Activated B cell treated with CpG ODN at 0.5 μM for 24 hours (primary cell): Measurements from ENCODE around the gene SYNJ1. TPM values are rescaled to one million over a fixed set of nuclear protein-coding genes. Genes with fewer than 3 reads are reported as not detected.
"Not testable (repeated sequence)": the region's sequence is repeated elsewhere in the genome, so short reads cannot be mapped to it uniquely, and the experiment has no call there.

Experiments
- ATAC-seq: fragments of 200-7000 bp; cut with Tn5 transposase; one replicate; pipeline ENCODE4 v1.10.0; 2021; ENCODE audit warnings: low read depth, mild to moderate bottlenecking, moderate library complexity
- CTCF ChIA-PET: fragments of 350-600 bp; sonication (Branson Sonifier 250); formaldehyde crosslinking; loops from one replicate; lab custom pipeline; 2021; ENCODE audit warnings: antibody characterized with exemption; lab: Charles Lee
- POLR2A ChIA-PET: fragments of 350-600 bp; sonication (Branson Sonifier 250); formaldehyde crosslinking; loops from one replicate; lab custom pipeline; 2021; ENCODE audit warnings: antibody characterized with exemption; lab: Charles Lee
- DNase-seq: peaks from one replicate; pipeline ENCODE4 v3.0.0; 2022
- H3K27ac Mint-ChIP-seq: one replicate; pipeline ENCODE4 v1.8.0; 2020; ENCODE audit warnings: mixed read lengths
- H3K27me3 Mint-ChIP-seq: one replicate; pipeline ENCODE4 v1.8.0; 2021; ENCODE audit warnings: mixed read lengths
- H3K36me3 Mint-ChIP-seq: one replicate; pipeline ENCODE4 v1.8.0; 2021; ENCODE audit warnings: low read depth, mixed read lengths
- H3K4me1 Mint-ChIP-seq: one replicate; pipeline ENCODE4 v1.8.0; 2021; ENCODE audit warnings: mixed read lengths
- H3K4me3 Mint-ChIP-seq: one replicate; pipeline ENCODE4 v1.8.0; 2020; ENCODE audit warnings: mild to moderate bottlenecking, mixed read lengths
- H3K9me3 Mint-ChIP-seq: one replicate; pipeline ENCODE4 v1.8.0; 2020; ENCODE audit warnings: mixed read lengths
- CTCF ChIP-seq: fragments of 200-600 bp; IDR thresholded peaks from one replicate; pipeline ENCODE4 v1.8.0; 2022; ENCODE audit warnings: antibody characterized with exemption, mild to moderate bottlenecking
- intact Hi-C: fragments of 100-400 bp; cut with micrococcal nuclease; formaldehyde crosslinking; loops from one replicate; pipeline ENCODE4 v1.15.1; 2024
- total RNA-seq: library from RNA; stranded (reverse); gene quantifications from 2 replicates; pipeline ENCODE4 v1.2.3, GENCODE V29; 2022

Gene SYNJ1
- total RNA-seq, 1 donor from 2014 or later, result 5.2 TPM

GRCh38 chr21:32682696-32683474, 44.9 kb downstream of the SYNJ1 start:
- H3K27ac Mint-ChIP-seq, result no peak overlapping the region
- intact Hi-C loops, result no loop called here
- no peaks in the 10 kb centered on the region for H3K4me1 Mint-ChIP-seq

GRCh38 chr21:32674731-32675130, 53.1 kb downstream of the SYNJ1 start:
- Mint-ChIP-seq H3K27me3 (no peaks in the 10 kb centered on the region), H3K36me3 (peaks cover 22% of the 10 kb centered on the region), H3K27ac (no peak overlapping the region), H3K4me3 (no peak overlapping the region), H3K9me3 (peaks cover 2% of the 10 kb centered on the region), H3K4me1 (no peaks in the 10 kb centered on the region)
- POLR2A ChIA-PET, result no interaction called here
- no peak for TF ChIP-seq CTCF
- CTCF ChIA-PET, result no interaction called here
- ATAC-seq (no peak), DNase-seq (no peak)
- intact Hi-C loops, result no loop called here

More at GRCh38 chr21:32682696-32683474, 44.9 kb downstream of the SYNJ1 start:
- H3K9me3 Mint-ChIP-seq, result no peaks in the 10 kb centered on the region
- DNase-seq (no peak), ATAC-seq (no peak)
- no peaks in the 10 kb centered on the region for H3K27me3 Mint-ChIP-seq
- TF ChIP-seq CTCF, result no peak
- ChIA-PET POLR2A (interaction anchor here (0.6 kb wide), 1 partner anchor 71 kb away, joined by 3 read pairs; the partner anchor contains the start of gene CFAP298), CTCF (interaction anchor here (1.1 kb wide), 1 partner anchor 143 kb away, joined by 3 read pairs; no protein-coding TSS in a partner anchor)
- no peak overlapping the region for H3K4me3 Mint-ChIP-seq
- peaks cover 10% of the 10 kb centered on the region for H3K36me3 Mint-ChIP-seq

GRCh38 chr21:32674038-32674437, 53.8 kb downstream of the SYNJ1 start:
- H3K9me3 Mint-ChIP-seq, result peaks cover 2% of the 10 kb centered on the region
- DNase-seq (no peak), ATAC-seq (no peak)
- H3K27ac Mint-ChIP-seq, result no peak overlapping the region
- no peaks in the 10 kb centered on the region for H3K4me1 Mint-ChIP-seq
- H3K4me3 Mint-ChIP-seq, result no peak overlapping the region
- CTCF ChIA-PET, result no interaction called here
- TF ChIP-seq CTCF, result no peak
- peaks cover 26% of the 10 kb centered on the region for H3K36me3 Mint-ChIP-seq
- POLR2A ChIA-PET, result no interaction called here
- no peaks in the 10 kb centered on the region for H3K27me3 Mint-ChIP-seq
- intact Hi-C loops, result no loop called here

GRCh38 chr21:32666258-32666657, 61.6 kb downstream of the SYNJ1 start:
- Mint-ChIP-seq H3K27me3 (no peaks in the 10 kb centered on the region), H3K4me1 (no peaks in the 10 kb centered on the region), H3K9me3 (peaks cover 36% of the 10 kb centered on the region), H3K4me3 (no peak overlapping the region), H3K36me3 (peaks cover 69% of the 10 kb centered on the region), H3K27ac (no peak overlapping the region)
- TF ChIP-seq CTCF, result no peak
- intact Hi-C loops, result no loop called here
- CTCF ChIA-PET, result no interaction called here
- POLR2A ChIA-PET, result no interaction called here
- DNase-seq (no peak), ATAC-seq (no peak)

GRCh38 chr21:32664095-32664494, 63.7 kb downstream of the SYNJ1 start:
- DNase-seq, H3K4me3 Mint-ChIP-seq, CTCF ChIA-PET, intact Hi-C loops, POLR2A ChIA-PET, H3K27ac Mint-ChIP-seq, ATAC-seq, H3K4me1 Mint-ChIP-seq, H3K27me3 Mint-ChIP-seq: not testable (repeated sequence)
- peaks cover 73% of the 10 kb centered on the region for H3K36me3 Mint-ChIP-seq
- peaks cover 38% of the 10 kb centered on the region for H3K9me3 Mint-ChIP-seq

GRCh38 chr21:32661981-32662380, 65.8 kb downstream of the SYNJ1 start:
- POLR2A ChIA-PET, DNase-seq, intact Hi-C loops, ATAC-seq, CTCF ChIA-PET, H3K4me1 Mint-ChIP-seq, H3K27ac Mint-ChIP-seq, H3K4me3 Mint-ChIP-seq, H3K27me3 Mint-ChIP-seq: not testable (repeated sequence)
- peaks cover 45% of the 10 kb centered on the region for H3K9me3 Mint-ChIP-seq
- H3K36me3 Mint-ChIP-seq, result peaks cover 78% of the 10 kb centered on the region

- H3K27me3 Mint-ChIP-seq, intact Hi-C loops, H3K4me1 Mint-ChIP-seq, H3K4me3 Mint-ChIP-seq, CTCF ChIA-PET, DNase-seq, ATAC-seq, POLR2A ChIA-PET, H3K27ac Mint-ChIP-seq: not testable (repeated sequence)
- Mint-ChIP-seq H3K9me3 (peaks cover 42% of the 10 kb centered on the region), H3K36me3 (peaks cover 81% of the 10 kb centered on the region)
Measured at GRCh38 chr21:32661026-32661782, 66.6 kb downstream of the SYNJ1 start.
